ENCODE data around the gene MYL7. TPM values are rescaled to one million over a fixed set of nuclear protein-coding genes. Genes with fewer than 3 reads are reported as not detected.

MYL7 gene
- total and polyA plus RNA-seq, 9 of the 15 experiments (the other 6 are each of a cell fraction or from before 2014, with no cell fraction given), result not detected

DNA sequence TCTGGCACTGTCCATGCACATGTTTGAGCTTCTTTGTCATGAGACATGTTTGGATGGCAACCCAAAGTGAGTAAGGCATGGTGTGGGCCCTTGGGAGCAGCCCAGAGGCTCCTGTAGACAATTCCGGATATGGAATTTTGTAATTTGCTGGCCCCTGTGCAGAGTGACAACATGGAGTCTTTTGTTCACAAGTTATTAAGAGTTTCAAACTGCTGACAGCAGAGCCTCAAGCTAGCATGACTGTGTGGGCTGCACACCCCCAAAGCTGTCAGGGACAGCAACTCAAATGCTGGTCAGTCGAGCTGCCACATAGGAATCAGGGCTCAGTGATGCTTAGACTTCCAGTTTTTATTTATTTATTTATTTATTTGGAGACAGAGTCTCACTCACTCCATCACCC is 7.0 kb upstream of the MYL7 start:
- no peak for FAIRE-seq
- Histone ChIP-seq H4K20me1 (replicated peaks; ENCODE audit: control insufficient read depth, insufficient read depth, low read length) (no peaks in the 10 kb centered on the region), H3K27me3 (ENCODE audit: control insufficient read depth in 2 of 2, insufficient read depth in 2 of 2, low read length in 2 of 2) (no peaks in the 10 kb centered on the region), H3K9me3 (replicated peaks; ENCODE audit: control insufficient read depth, insufficient read depth, low read depth, low read length) (no peaks in the 10 kb centered on the region), H2AFZ (ENCODE audit: low read depth, low read length) (peak overlapping the region; percentile 99), H3K27ac (ENCODE audit: extremely low read depth, low read depth, low read length) (0 out of 3 replicates have a peak overlapping the region, but pooled peaks have one; percentile 79), H3K9me1 (ENCODE audit: control insufficient read depth, insufficient read depth, low read length) (no peaks in the 10 kb centered on the region), H3K4me3 (no peak overlapping the region), H3K36me3 (ENCODE audit: control insufficient read depth, insufficient read depth, low read length) (no peaks in the 10 kb centered on the region), H3K9ac (ENCODE audit: insufficient read depth in 1 of 2, low read depth in 2 of 2, low read length in 2 of 2) (no peak overlapping the region), H3K79me2 (ENCODE audit: control insufficient read depth, insufficient read depth, low read length) (no peaks in the 10 kb centered on the region), H3K4me1 (replicated peaks in 1 of 2; ENCODE audit: control insufficient read depth in 2 of 2, insufficient read depth in 2 of 2, low read length in 2 of 2) (peaks cover 21 to 71% of the 10 kb centered on the region in 2 experiments), H3K4me2 (ENCODE audit: insufficient read depth, low read length) (peak overlapping the region; percentile 53)
- ChIA-PET CTCF (ENCODE audit: low intra/inter-chr PET ratio) (no interaction called here), POLR2A (interaction anchor here (0.8 to 2.1 kb wide), 5 partner anchors 9 to 210 kb away, joined by 3 to 9 read pairs (median 5); no protein-coding TSS in a partner anchor)
- no TSS peak for BruUV-seq (replicated peaks)
- no peak for ATAC-seq
- WGBS (ENCODE audit: insufficient coverage, low coverage, missing lambda C conversion rate), result 69% methylated on average over 2 of the region's 2 CpGs
- intact Hi-C loops (cut with micrococcal nuclease), result loop anchor here (5.0 kb wide), 1 partner anchor 49 kb away; no protein-coding TSS in a partner anchor
- TF ChIP-seq TBP (optimal IDR thresholded peaks at IDR 0.05; ENCODE audit: low read depth, low read length), result no peak
- no peak for TF ChIP-seq ZNF75A (CRISPR knock-in tag; IDR thresholded peaks at IDR 0.05)
- no peak for TF ChIP-seq ZBTB1 (CRISPR knock-in tag; IDR thresholded peaks at IDR 0.05; ENCODE audit: borderline replicate concordance, low read depth)
- in situ Hi-C loops (cut with MboI), result no loop called here
- no peak for DNase-seq (ENCODE audit: extremely low read depth in 1 of 4, low spot score in 3 of 4)

DNA sequence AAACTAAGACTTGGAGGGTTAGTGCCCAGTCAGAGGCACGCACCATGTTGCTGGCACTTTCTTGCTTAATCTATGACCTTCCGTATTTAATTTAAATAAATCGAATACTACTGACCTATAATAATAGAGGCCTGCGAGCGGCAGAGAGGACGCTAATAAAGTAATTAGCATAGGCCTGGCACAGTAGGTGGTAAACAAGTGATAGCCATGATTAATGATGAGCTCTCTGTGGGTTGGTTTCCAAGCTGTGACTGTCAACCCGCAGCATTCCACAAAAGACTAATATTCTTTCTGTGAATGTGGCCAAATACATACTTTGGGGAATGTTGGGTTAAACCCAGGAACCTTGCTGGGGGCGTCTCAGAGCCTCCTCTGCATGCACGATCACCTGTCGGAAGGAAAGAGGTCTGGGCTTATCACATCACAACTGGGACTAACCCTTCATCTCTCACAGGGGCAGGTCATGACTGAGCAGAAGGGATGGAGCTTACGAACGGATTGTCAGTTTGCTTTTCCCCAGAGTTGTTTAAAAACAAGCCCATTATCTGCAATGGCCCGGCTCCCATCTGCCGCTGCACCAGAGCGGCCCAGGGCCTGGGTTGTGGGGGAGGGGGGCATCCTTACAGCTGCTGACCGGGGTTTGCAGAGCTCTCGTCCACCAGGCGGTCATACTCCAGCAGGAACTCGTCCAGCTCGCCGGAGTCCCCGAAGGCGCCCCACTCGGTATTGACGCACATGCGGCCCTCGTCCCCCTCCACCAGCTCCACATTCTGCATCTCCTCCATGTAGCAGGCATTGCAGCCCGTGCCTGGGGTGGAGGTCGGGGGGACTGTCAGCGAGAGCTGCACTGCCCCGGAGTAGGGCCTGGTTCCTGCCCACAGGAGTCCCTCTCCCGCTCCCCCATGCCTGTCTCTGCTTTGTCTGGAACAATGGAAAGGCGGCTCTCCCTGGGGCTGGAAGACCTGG is 6.2 kb upstream of the MYL7 start:
- H2AFZ ChIP-seq (ENCODE audit: low read depth, low read length), result peak overlapping the region; percentile 99
- H3K4me2 ChIP-seq (ENCODE audit: insufficient read depth, low read length), result peak overlapping the region; percentile 53
- no peaks in the 10 kb centered on the region for H3K36me3 ChIP-seq (ENCODE audit: control insufficient read depth, insufficient read depth, low read length)
- no peak overlapping the region for H3K4me3 ChIP-seq
- peak overlapping the region; percentile 42 to 93 for H3K9ac ChIP-seq (ENCODE audit: insufficient read depth in 1 of 2, low read depth in 2 of 2, low read length in 2 of 2)
- DNase-seq (ENCODE audit: extremely low read depth in 1 of 4, low spot score in 3 of 4) (peak; percentile 80 to 93 (median 86)), FAIRE-seq (peak; percentile 99), ATAC-seq (peak; percentile 85)
- H3K79me2 ChIP-seq (ENCODE audit: control insufficient read depth, insufficient read depth, low read length), result no peaks in the 10 kb centered on the region
- intact Hi-C loops (cut with micrococcal nuclease) (loop anchor here (5.0 kb wide), 1 partner anchor 50 kb away; no protein-coding TSS in a partner anchor), in situ Hi-C loops (cut with MboI) (no loop called here)
- no peaks in the 10 kb centered on the region for H3K9me3 ChIP-seq (replicated peaks; ENCODE audit: control insufficient read depth, insufficient read depth, low read depth, low read length)
- ChIA-PET POLR2A (interaction anchor here (0.6 to 2.1 kb wide), 10 partner anchors 10 to 209 kb away, joined by 3 to 9 read pairs (median 4); partner anchors contain the start of gene POLD2), CTCF (ENCODE audit: low intra/inter-chr PET ratio) (no interaction called here)
- 13% methylated on average over 26 of the region's 33 CpGs for WGBS (ENCODE audit: insufficient coverage, low coverage, missing lambda C conversion rate)
- no TSS peak for BruUV-seq (replicated peaks)
- peak overlapping the region; percentile 79 for H3K27ac ChIP-seq (ENCODE audit: extremely low read depth, low read depth, low read length)
- no peaks in the 10 kb centered on the region for H3K9me1 ChIP-seq (ENCODE audit: control insufficient read depth, insufficient read depth, low read length)
- H4K20me1 ChIP-seq (replicated peaks; ENCODE audit: control insufficient read depth, insufficient read depth, low read length), result no peaks in the 10 kb centered on the region
- no peaks in the 10 kb centered on the region for H3K27me3 ChIP-seq (ENCODE audit: control insufficient read depth in 2 of 2, insufficient read depth in 2 of 2, low read length in 2 of 2)
- H3K4me1 ChIP-seq (replicated peaks in 1 of 2; ENCODE audit: control insufficient read depth in 2 of 2, insufficient read depth in 2 of 2, low read length in 2 of 2), result peaks cover 21 to 71% of the 10 kb centered on the region in 2 experiments
- TF ChIP-seq KDM4B (IDR thresholded peaks at IDR 0.05; ENCODE audit: borderline replicate concordance in 2 of 2, low read depth in 1 of 2) (0 out of 4 replicates have a peak, but pooled peaks of 1 of the 2 experiments have one; percentile 40), JUN (IDR thresholded peaks at IDR 0.05; ENCODE audit: borderline replicate concordance, low read depth, low read length) (no peak), JUN (CRISPR knock-in tag; IDR thresholded peaks at IDR 0.05; ENCODE audit: borderline replicate concordance) (no peak), SAFB (IDR thresholded peaks at IDR 0.05; ENCODE audit: borderline replicate concordance, low read depth, low read length) (no peak), TFAM (CRISPR knock-in tag; conservative IDR thresholded peaks at IDR 0.05) (no peak)
- TF ChIP-seq, protein P1, sequence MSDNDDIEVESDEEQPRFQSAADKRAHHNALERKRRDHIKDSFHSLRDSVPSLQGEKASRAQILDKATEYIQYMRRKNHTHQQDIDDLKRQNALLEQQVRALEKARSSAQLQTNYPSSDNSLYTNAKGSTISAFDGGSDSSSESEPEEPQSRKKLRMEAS (CRISPR knock-in tag; IDR thresholded peaks at IDR 0.05), result peak; percentile 68
- TF ChIP-seq, protein P2, sequence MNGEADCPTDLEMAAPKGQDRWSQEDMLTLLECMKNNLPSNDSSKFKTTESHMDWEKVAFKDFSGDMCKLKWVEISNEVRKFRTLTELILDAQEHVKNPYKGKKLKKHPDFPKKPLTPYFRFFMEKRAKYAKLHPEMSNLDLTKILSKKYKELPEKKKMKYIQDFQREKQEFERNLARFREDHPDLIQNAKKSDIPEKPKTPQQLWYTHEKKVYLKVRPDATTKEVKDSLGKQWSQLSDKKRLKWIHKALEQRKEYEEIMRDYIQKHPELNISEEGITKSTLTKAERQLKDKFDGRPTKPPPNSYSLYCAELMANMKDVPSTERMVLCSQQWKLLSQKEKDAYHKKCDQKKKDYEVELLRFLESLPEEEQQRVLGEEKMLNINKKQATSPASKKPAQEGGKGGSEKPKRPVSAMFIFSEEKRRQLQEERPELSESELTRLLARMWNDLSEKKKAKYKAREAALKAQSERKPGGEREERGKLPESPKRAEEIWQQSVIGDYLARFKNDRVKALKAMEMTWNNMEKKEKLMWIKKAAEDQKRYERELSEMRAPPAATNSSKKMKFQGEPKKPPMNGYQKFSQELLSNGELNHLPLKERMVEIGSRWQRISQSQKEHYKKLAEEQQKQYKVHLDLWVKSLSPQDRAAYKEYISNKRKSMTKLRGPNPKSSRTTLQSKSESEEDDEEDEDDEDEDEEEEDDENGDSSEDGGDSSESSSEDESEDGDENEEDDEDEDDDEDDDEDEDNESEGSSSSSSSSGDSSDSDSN (IDR thresholded peaks at IDR 0.05; ENCODE audit: borderline replicate concordance in 1 of 2, low read depth in 2 of 2, low read length in 2 of 2), result peak in 1 of 2 experiments; percentile 93; a peak in 2 of 4 replicates
